A549 (cell line): ENCODE data around the gene AKR7A3.

Experiments used
- CTCF ChIP-seq: fragments of >200 bp; sonication (Bioruptor Twin); formaldehyde crosslinking; IDR thresholded peaks from 3 replicates; pipeline ENCODE4 v1.5.1; 2016
- ESRRA ChIP-seq: fragments of 150-350 bp; IDR thresholded peaks from 2 replicates; pipeline ENCODE4 v1.6.1; 2014; ENCODE audit warnings: mild to moderate bottlenecking, low read length, borderline replicate concordance
- JUNB ChIP-seq: fragments of >200 bp; sonication (Bioruptor Twin); formaldehyde crosslinking; IDR thresholded peaks from 2 replicates; pipeline ENCODE4 v1.6.1; 2016
- POLR2A ChIP-seq: IDR thresholded peaks from 2 replicates; pipeline ENCODE4 v1.6.1; 2012; ENCODE audit warnings: mild to moderate bottlenecking, low read length
- RAD21 ChIP-seq, 2 experiments: fragments of >200 bp in 1 of 2; sonication (Bioruptor Twin) in 1 of 2; formaldehyde crosslinking in 1 of 2; IDR thresholded peaks in 1 of 2; conservative IDR thresholded peaks in 1 of 2; 2 replicates in 1 of 2; 3 replicates in 1 of 2; pipeline ENCODE4 v1.6.1; 2012 to 2018; ENCODE audit warnings: inconsistent platforms in 1 of 2
- RFX5 ChIP-seq: fragments of 450-650 bp; IDR thresholded peaks from 2 replicates; pipeline ENCODE4 v1.7.1; 2014; ENCODE audit warnings: antibody characterized with exemption, mild to moderate bottlenecking, moderate library complexity
- SMC3 ChIP-seq: fragments of >200 bp; sonication (Bioruptor Twin); formaldehyde crosslinking; IDR thresholded peaks from 3 replicates; pipeline ENCODE4 v1.6.1; 2018; ENCODE audit warnings: inconsistent platforms
- TP53 ChIP-seq: fragments of 250-450 bp; sonication (Bioruptor Pico); IDR thresholded peaks from 2 replicates; pipeline ENCODE4 v1.5.0; 2021; ENCODE audit warnings: mild to moderate bottlenecking, moderate library complexity
- USF2 ChIP-seq: fragments of 450-650 bp; IDR thresholded peaks from 2 replicates; pipeline ENCODE4 v1.6.1; 2014; ENCODE audit warnings: antibody characterized with exemption

- TF ChIP-seq CTCF (no peak), POLR2A (no peak), JUNB (no peak), ESRRA (no peak), RAD21 (conservative IDR thresholded peaks at IDR 0.05 in 1 of 2, IDR thresholded peaks at IDR 0.05 in 1 of 2) (no peak), TP53 (CRISPR knock-in tag) (no peak), USF2 (no peak), RFX5 (no peak), SMC3 (no peak)
Observed at GRCh38 chr1:19324665-19324990, 36.1 kb upstream of the AKR7A3 start.
